Measurements from ENCODE around the gene ANKH.

DNA sequence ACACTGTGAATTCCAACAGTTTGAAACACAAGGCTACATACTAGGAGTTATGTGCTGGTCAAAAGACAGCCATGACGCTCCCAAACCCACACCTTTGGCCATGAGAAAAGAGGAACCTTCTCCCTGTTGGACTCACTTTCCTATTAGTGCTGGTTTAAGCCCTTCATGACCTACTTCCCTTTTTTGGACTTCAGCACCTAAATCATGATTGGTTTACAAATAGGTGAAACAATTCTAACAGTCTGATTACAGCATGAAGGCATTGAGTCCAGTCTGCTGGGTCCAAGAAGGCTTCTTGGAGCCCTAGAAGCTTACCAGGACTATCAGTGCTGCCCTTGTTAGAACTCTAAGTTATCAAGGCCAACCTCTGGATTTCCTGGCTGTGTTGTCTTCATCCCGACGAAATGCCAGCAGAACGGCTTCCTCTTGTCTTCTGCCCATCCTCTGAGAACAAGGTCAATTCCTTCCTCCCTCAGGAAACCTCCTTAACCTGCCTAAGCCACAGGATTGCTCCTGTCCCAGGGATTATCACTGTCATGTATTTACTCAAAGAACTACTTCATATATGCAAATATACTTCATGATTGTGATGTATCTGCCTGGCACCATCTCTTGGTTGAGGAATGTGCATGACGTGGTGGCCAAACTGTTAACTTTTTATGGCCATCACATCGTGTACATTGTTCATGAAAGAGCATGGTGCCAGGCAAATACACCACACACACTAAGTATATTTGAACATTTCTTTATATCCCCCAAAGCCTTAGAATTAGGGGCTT is 83.6 kb downstream of the ANKH start:
- TF ChIP-seq, protein P1, sequence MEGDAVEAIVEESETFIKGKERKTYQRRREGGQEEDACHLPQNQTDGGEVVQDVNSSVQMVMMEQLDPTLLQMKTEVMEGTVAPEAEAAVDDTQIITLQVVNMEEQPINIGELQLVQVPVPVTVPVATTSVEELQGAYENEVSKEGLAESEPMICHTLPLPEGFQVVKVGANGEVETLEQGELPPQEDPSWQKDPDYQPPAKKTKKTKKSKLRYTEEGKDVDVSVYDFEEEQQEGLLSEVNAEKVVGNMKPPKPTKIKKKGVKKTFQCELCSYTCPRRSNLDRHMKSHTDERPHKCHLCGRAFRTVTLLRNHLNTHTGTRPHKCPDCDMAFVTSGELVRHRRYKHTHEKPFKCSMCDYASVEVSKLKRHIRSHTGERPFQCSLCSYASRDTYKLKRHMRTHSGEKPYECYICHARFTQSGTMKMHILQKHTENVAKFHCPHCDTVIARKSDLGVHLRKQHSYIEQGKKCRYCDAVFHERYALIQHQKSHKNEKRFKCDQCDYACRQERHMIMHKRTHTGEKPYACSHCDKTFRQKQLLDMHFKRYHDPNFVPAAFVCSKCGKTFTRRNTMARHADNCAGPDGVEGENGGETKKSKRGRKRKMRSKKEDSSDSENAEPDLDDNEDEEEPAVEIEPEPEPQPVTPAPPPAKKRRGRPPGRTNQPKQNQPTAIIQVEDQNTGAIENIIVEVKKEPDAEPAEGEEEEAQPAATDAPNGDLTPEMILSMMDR (optimal IDR thresholded peaks at IDR 0.05 in 1 of 3, IDR thresholded peaks at IDR 0.05 in 1 of 3, conservative IDR thresholded peaks at IDR 0.05 in 1 of 3; ENCODE audit: extremely low read depth in 1 of 3, insufficient read depth in 2 of 3, low read length in 3 of 3) = no peak
- TF ChIP-seq EZH2 (IDR thresholded peaks at IDR 0.05; ENCODE audit: low read length) = no peak
